Caco-2 (cell line): Measurements from ENCODE around the gene POLD2. TPM values are rescaled to one million over a fixed set of nuclear protein-coding genes. Genes with fewer than 3 reads are reported as not detected.

Experiments used
- BruUV-seq: library from RNA; stranded (reverse); fragments of 400-500 nt; replicated peaks from 2 replicates; lab custom pipeline; 2021; lab: Mats Ljungman, UMichigan
- CTCF ChIA-PET: fragments of 300-600 bp; sonication (Branson Sonifier 250); formaldehyde crosslinking; loops from one replicate; lab custom pipeline; 2022; ENCODE audit warnings: antibody characterized with exemption; lab: Charles Lee
- POLR2A ChIA-PET: fragments of 300-600 bp; sonication (Branson Sonifier 250); formaldehyde crosslinking; loops from one replicate; lab custom pipeline; 2022; ENCODE audit warnings: antibody characterized with exemption; lab: Charles Lee
- DNase-seq, 2 experiments: peaks; one replicate each; pipeline versions ENCODE4 v3.0.0 to v3.0.0-alpha.2; 2020 to 2022
- H3K27me3 ChIP-seq: replicated peaks from 2 replicates; pipeline ENCODE4 v1.6.0; 2011; ENCODE audit warnings: low read length; ENCODE audit not compliant: control insufficient read depth, insufficient read depth
- H3K36me3 ChIP-seq: 2 replicates; pipeline ENCODE4 v1.5.1; 2011; ENCODE audit warnings: low read length; ENCODE audit not compliant: control insufficient read depth, insufficient read depth
- H3K4me1 ChIP-seq: fragments of 250-450 bp; sonication (Bioruptor Pico); 2 replicates; pipeline ENCODE4 v1.5.1; 2020; ENCODE audit warnings: mild to moderate bottlenecking
- H3K4me3 ChIP-seq: 2 replicates; pipeline ENCODE4 v1.5.1; 2011; ENCODE audit warnings: low read depth, mild to moderate bottlenecking, control low read depth, low read length
- H3K9me3 ChIP-seq: fragments of 250-450 bp; sonication (Bioruptor Pico); 2 replicates; pipeline ENCODE4 v1.5.1; 2020; ENCODE audit warnings: mild to moderate bottlenecking, moderate library complexity
- H3K27ac Mint-ChIP-seq: one replicate; pipeline ENCODE4 v1.8.0; 2022; ENCODE audit warnings: mixed read lengths; ENCODE audit not compliant: unreplicated experiment
- H3K27me3 Mint-ChIP-seq: one replicate; pipeline ENCODE4 v1.8.0; 2022; ENCODE audit warnings: mixed read lengths; ENCODE audit not compliant: insufficient read depth, unreplicated experiment
- H3K36me3 Mint-ChIP-seq: one replicate; pipeline ENCODE4 v1.8.0; 2022; ENCODE audit warnings: mild to moderate bottlenecking, mixed read lengths; ENCODE audit not compliant: insufficient read depth, unreplicated experiment
- H3K4me1 Mint-ChIP-seq: one replicate; pipeline ENCODE4 v1.8.0; 2022; ENCODE audit warnings: low read depth, mixed read lengths; ENCODE audit not compliant: unreplicated experiment
- H3K4me3 Mint-ChIP-seq: one replicate; pipeline ENCODE4 v1.8.0; 2022; ENCODE audit warnings: mild to moderate bottlenecking, moderate library complexity, mixed read lengths; ENCODE audit not compliant: unreplicated experiment
- H3K9me3 Mint-ChIP-seq: one replicate; pipeline ENCODE4 v1.8.0; 2022; ENCODE audit warnings: mixed read lengths; ENCODE audit not compliant: unreplicated experiment
- intact Hi-C: fragments of 100-400 bp; cut with micrococcal nuclease; formaldehyde crosslinking; loops from one replicate; pipeline ENCODE4 v1.10.0; 2022; ENCODE audit not compliant: unreplicated experiment
- total RNA-seq: library from RNA; stranded (reverse); gene quantifications from 2 replicates; pipeline ENCODE4 v1.2.3, GENCODE V29; 2022
- TF ChIP-seq, protein P1 (sequence below), 2 experiments: fragments of 200-600 bp in 1 of 2; IDR thresholded peaks; 1 replicate in 1 of 2; 2 replicates in 1 of 2; pipeline versions ENCODE4 v1.5.1 to v1.8.0; 2011 to 2022; ENCODE audit warnings: antibody characterized with exemption in 1 of 2, control low read depth in 1 of 2, inconsistent platforms in 1 of 2, low read depth in 1 of 2, low read length in 1 of 2, mild to moderate bottlenecking in 1 of 2, moderate library complexity in 1 of 2; ENCODE audit not compliant: insufficient read depth in 1 of 2, severe bottlenecking in 1 of 2, unreplicated experiment in 1 of 2

POLD2 gene
- total RNA-seq, 1 experiment from 2014 or later = 140 TPM

DNA sequence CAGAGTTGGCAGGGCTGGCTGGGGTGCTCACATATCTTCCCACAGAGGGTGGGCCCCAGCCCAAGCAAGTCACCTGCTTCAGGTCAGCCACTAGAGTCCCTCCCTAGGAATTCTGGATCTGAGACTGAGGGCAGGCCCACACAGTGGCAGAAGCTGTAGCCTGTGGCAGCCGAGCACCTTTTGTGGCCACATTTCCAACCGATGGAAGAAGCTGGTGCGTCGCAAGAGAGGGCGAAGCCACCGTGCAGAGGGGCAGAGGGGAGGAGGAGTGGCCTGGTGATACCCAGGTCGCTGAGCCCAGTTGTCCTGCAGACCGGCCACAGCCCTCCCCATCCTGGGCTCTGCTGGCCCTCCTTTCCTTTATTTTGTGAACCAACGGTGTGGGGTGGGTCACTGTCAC is 46.3 kb downstream of the POLD2 start:
- DNase-seq = no peak
- Histone ChIP-seq H3K4me3 (no peak overlapping the region), H3K36me3 (peaks cover 9% of the 10 kb centered on the region), H3K4me1 (peaks cover 6% of the 10 kb centered on the region), H3K27me3 (no peaks in the 10 kb centered on the region), H3K9me3 (no peaks in the 10 kb centered on the region)
- intact Hi-C loops = no loop called here
- peaks cover 33% of the 10 kb centered on the region for H3K36me3 Mint-ChIP-seq
- H3K27me3 Mint-ChIP-seq = no peaks in the 10 kb centered on the region
- no peak overlapping the region for H3K4me3 Mint-ChIP-seq
- no TSS peak for BruUV-seq
- no peak overlapping the region for H3K27ac Mint-ChIP-seq
- peaks cover 4% of the 10 kb centered on the region for H3K4me1 Mint-ChIP-seq
- H3K9me3 Mint-ChIP-seq = no peaks in the 10 kb centered on the region
- CTCF ChIA-PET = no interaction called here
- POLR2A ChIA-PET = no interaction called here
- TF ChIP-seq, protein P1, sequence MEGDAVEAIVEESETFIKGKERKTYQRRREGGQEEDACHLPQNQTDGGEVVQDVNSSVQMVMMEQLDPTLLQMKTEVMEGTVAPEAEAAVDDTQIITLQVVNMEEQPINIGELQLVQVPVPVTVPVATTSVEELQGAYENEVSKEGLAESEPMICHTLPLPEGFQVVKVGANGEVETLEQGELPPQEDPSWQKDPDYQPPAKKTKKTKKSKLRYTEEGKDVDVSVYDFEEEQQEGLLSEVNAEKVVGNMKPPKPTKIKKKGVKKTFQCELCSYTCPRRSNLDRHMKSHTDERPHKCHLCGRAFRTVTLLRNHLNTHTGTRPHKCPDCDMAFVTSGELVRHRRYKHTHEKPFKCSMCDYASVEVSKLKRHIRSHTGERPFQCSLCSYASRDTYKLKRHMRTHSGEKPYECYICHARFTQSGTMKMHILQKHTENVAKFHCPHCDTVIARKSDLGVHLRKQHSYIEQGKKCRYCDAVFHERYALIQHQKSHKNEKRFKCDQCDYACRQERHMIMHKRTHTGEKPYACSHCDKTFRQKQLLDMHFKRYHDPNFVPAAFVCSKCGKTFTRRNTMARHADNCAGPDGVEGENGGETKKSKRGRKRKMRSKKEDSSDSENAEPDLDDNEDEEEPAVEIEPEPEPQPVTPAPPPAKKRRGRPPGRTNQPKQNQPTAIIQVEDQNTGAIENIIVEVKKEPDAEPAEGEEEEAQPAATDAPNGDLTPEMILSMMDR (IDR thresholded peaks at IDR 0.05; ENCODE audit: insufficient read depth in 1 of 2, low read depth in 1 of 2, low read length in 1 of 2, severe bottlenecking in 1 of 2, unreplicated experiment in 1 of 2) = no peak

DNA sequence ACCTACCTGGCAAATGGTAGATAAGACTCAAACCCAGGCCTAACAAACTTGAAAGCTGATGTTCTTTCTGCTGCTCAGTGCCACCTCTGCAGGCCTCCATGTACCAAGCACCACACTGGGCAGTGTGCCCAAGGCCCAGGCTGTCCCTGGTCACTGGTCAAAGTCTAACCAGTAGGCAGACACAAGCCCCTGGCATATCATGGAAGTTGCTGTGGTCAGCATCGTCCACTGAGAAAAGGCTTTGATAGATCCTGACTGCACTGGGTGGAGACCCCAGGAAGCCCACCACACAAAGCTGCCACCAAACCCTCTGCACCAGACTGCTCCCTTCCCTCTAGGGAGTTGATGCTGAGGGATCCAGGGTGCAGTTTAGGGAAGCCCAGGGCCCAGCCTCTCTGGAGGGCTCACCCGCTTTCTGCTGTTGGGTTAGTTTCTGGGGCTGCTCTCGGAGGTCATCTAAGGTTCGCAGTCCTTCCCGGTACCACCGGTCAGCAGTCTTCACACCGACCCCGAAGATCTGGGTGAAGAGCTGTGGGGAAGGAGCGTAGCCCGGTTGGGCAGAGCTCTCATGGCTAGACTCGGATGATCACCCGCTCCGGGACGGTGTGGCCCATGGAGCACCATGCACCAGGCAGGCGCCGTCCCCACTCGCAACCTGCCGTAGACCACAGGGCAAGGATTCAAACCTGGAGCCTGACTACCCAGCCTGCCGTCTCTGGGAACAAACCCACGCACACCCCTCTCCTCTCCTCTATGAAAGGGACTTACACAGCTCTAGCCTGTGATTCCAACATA is 47.0 kb downstream of the POLD2 start:
- H3K27ac Mint-ChIP-seq = no peak overlapping the region
- no peaks in the 10 kb centered on the region for H3K27me3 ChIP-seq
- no peak overlapping the region for H3K4me3 Mint-ChIP-seq
- BruUV-seq = no TSS peak
- H3K9me3 Mint-ChIP-seq = no peaks in the 10 kb centered on the region
- H3K4me1 Mint-ChIP-seq = peaks cover 8% of the 10 kb centered on the region
- H3K4me1 ChIP-seq = peaks cover 13% of the 10 kb centered on the region
- H3K4me3 ChIP-seq = no peak overlapping the region
- DNase-seq = no peak
- H3K36me3 Mint-ChIP-seq = peaks cover 39% of the 10 kb centered on the region
- CTCF ChIA-PET = interaction anchor here (0.6 kb wide), 1 partner anchor 12 kb away, joined by 3 read pairs; no protein-coding TSS in a partner anchor
- intact Hi-C loops = no loop called here
- TF ChIP-seq, protein P1 (IDR thresholded peaks at IDR 0.05; ENCODE audit: insufficient read depth in 1 of 2, low read depth in 1 of 2, low read length in 1 of 2, severe bottlenecking in 1 of 2, unreplicated experiment in 1 of 2) = no peak
- POLR2A ChIA-PET = no interaction called here
- H3K9me3 ChIP-seq = no peaks in the 10 kb centered on the region
- peaks cover 9% of the 10 kb centered on the region for H3K36me3 ChIP-seq
- H3K27me3 Mint-ChIP-seq = no peaks in the 10 kb centered on the region

DNA sequence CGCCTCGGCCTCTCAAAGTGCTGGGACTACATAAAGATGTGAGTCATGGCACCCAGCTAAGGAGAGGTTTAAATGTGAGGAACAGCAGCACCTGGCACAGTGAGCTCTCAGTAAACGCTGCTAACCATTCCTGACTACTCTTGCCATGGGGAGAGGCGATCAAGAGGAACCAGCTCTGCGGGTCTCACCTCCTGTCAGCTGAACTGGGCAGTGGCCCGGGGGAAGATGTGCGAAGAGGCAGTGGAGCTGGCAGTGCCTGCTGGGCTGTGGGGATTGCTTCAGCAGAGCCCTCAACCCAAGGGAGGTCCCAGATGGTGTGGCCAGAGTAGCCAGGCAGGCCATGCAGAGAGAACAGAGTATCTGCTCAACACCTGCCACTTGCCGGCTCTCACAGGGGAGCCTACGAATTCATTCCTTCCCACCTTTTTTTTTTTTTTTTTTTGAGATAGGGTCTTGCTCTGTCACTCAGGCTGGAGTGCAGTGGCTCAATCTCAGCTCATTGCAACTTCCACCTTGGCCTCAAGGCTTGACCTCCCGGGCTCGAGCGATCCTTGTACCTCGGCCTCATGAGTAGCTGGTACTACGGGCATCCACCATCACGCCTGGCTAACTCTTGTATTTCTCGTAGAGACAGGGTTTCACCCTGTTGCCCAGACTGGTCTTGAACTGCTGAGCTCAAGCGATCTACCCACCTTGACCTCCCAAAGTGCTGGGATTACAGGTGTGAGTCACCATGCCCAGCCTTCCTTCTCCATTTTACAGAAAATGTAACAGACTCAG is 47.9 kb downstream of the POLD2 start:
- DNase-seq = no peak
- ChIA-PET POLR2A (no interaction called here), CTCF (interaction anchor here (0.6 kb wide), 1 partner anchor 11 kb away, joined by 3 read pairs; no protein-coding TSS in a partner anchor)
- intact Hi-C loops = no loop called here
- Mint-ChIP-seq H3K4me1 (peaks cover 8% of the 10 kb centered on the region), H3K27me3 (no peaks in the 10 kb centered on the region), H3K9me3 (no peaks in the 10 kb centered on the region), H3K36me3 (peaks cover 39% of the 10 kb centered on the region), H3K27ac (no peak overlapping the region), H3K4me3 (no peak overlapping the region)
- BruUV-seq = no TSS peak
- Histone ChIP-seq H3K36me3 (peaks cover 7% of the 10 kb centered on the region), H3K4me1 (peaks cover 16% of the 10 kb centered on the region), H3K4me3 (no peak overlapping the region), H3K27me3 (no peaks in the 10 kb centered on the region), H3K9me3 (no peaks in the 10 kb centered on the region)
- TF ChIP-seq, protein P1 (IDR thresholded peaks at IDR 0.05; ENCODE audit: insufficient read depth in 1 of 2, low read depth in 1 of 2, low read length in 1 of 2, severe bottlenecking in 1 of 2, unreplicated experiment in 1 of 2) = no peak
